HG03521 (cell line): Measurements from ENCODE around the gene BEND7.
"Not testable (repeated sequence)": the region's sequence is repeated elsewhere in the genome, so short reads cannot be mapped to it uniquely, and the experiment has no call there.

ENCODE experiments used
- ATAC-seq: cut with Tn5 transposase; IDR thresholded peaks from one replicate; pipeline ENCODE4 v1.9.1; 2021; ENCODE audit warnings: mild to moderate bottlenecking, moderate library complexity; ENCODE audit not compliant: unreplicated experiment

Gene BEND7

GRCh38 chr10:13528875-13529713, at the start of gene BEND7:
Gene BEND7 (minus strand): TSS chr10:13529014. CDS start chr10:13528533, 481 bp downstream.
- no peak for ATAC-seq

- ATAC-seq = no peak
Measured at GRCh38 chr10:13573960-13574359, 45.1 kb upstream of the BEND7 start.

- ATAC-seq = no peak
Measured at GRCh38 chr10:13571541-13571940, 42.7 kb upstream of the BEND7 start.

- ATAC-seq = no peak
Measured at GRCh38 chr10:13567030-13567429, 38.2 kb upstream of the BEND7 start.

- ATAC-seq = no peak
Measured at GRCh38 chr10:13564576-13564975, 35.8 kb upstream of the BEND7 start.

- no peak for ATAC-seq
Measured at GRCh38 chr10:13563481-13564445, 34.9 kb upstream of the BEND7 start.

- no peak for ATAC-seq
Measured at GRCh38 chr10:13560597-13560996, 31.8 kb upstream of the BEND7 start.

GRCh38 chr10:13559124-13559700, 30.4 kb upstream of the BEND7 start:
- ATAC-seq = no peak

GRCh38 chr10:13555884-13556510, 27.2 kb upstream of the BEND7 start:
- ATAC-seq = no peak

GRCh38 chr10:13550802-13551201, 22.0 kb upstream of the BEND7 start:
- ATAC-seq = no peak

GRCh38 chr10:13542533-13542932, 13.7 kb upstream of the BEND7 start:
- no peak for ATAC-seq

GRCh38 chr10:13537985-13538384, 9.2 kb upstream of the BEND7 start:
- not testable (repeated sequence) for ATAC-seq

GRCh38 chr10:13536674-13537366, 8.0 kb upstream of the BEND7 start:
- no peak for ATAC-seq

GRCh38 chr10:13535346-13535745, 6.5 kb upstream of the BEND7 start:
- no peak for ATAC-seq

GRCh38 chr10:13529714-13529973, 830 bp upstream of the BEND7 start:
- ATAC-seq = no peak

- no peak for ATAC-seq
Measured at GRCh38 chr10:13528123-13528874, 515 bp downstream of the BEND7 start.

GRCh38 chr10:13527864-13528122, 1.0 kb downstream of the BEND7 start:
- ATAC-seq = no peak

GRCh38 chr10:13526948-13527863, 1.6 kb downstream of the BEND7 start:
- no peak for ATAC-seq

GRCh38 chr10:13525663-13526062, 3.2 kb downstream of the BEND7 start:
- no peak for ATAC-seq
